A549 (cell line): Measurements from ENCODE around the gene SLC35E4. TPM values are rescaled to one million over a fixed set of nuclear protein-coding genes. Genes with fewer than 3 reads are reported as not detected.
A peak's percentile ranks its signal among the peaks of the same experiment; 100 is the strongest.

ENCODE experiments used
- ATAC-seq, 2 experiments: fragments of 200-7000 bp in 1 of 2; fragments of >200 bp in 1 of 2; cut with Nextera tagmentation in 1 of 2; cut with Tn5 transposase in 1 of 2; 3 replicates each; pipeline versions ENCODE4 v1.8.0 to v1.9.1; 2018 to 2020; ENCODE audit warnings: mild to moderate bottlenecking in 1 of 2, moderate library complexity in 1 of 2
- CTCF ChIA-PET: fragments of 300-600 bp; sonication (Branson Sonifier 250); formaldehyde crosslinking; extraction: SDS; loops from one replicate; lab custom pipeline; 2021; ENCODE audit warnings: antibody characterized with exemption, inconsistent platforms; lab: Yijun Ruan, JAX
- POLR2A ChIA-PET: fragments of 350-600 bp; formaldehyde crosslinking; extraction: SDS; loops from one replicate; lab custom pipeline; 2021; ENCODE audit warnings: antibody characterized with exemption, inconsistent platforms; lab: Yijun Ruan, JAX
- DNase-seq, 2 experiments: peaks; one replicate each; pipeline versions ENCODE4 v3.0.0 to v3.0.0-alpha.2; 2011 to 2016; ENCODE audit warnings: low read depth in 1 of 2, low spot score in 1 of 2
- FAIRE-seq: peaks from 2 replicates; lab custom pipeline; 2011; peaks lifted over from hg19 to GRCh38; lab: Jason Lieb, UNC
- H3K27ac ChIP-seq, 2 experiments: fragments of >200 bp; sonication (Bioruptor Twin); formaldehyde crosslinking; 3 replicates each; pipeline ENCODE4 v1.5.1; 2016 to 2017
- H3K4me1 ChIP-seq: fragments of >200 bp; sonication (Bioruptor Twin); formaldehyde crosslinking; 3 replicates; pipeline ENCODE4 v1.6.1; 2016
- H3K4me2 ChIP-seq: fragments of >200 bp; sonication (Bioruptor Twin); formaldehyde crosslinking; 3 replicates; pipeline ENCODE4 v1.6.1; 2016
- H3K4me3 ChIP-seq: fragments of >200 bp; sonication (Bioruptor Twin); formaldehyde crosslinking; 3 replicates; pipeline ENCODE4 v1.5.1; 2016
- H3K9me3 ChIP-seq: fragments of >200 bp; sonication (Bioruptor Twin); formaldehyde crosslinking; 3 replicates; pipeline ENCODE4 v1.6.1; 2016
- BHLHE40 ChIP-seq: IDR thresholded peaks from 2 replicates; pipeline ENCODE4 v1.6.1; 2012; ENCODE audit warnings: low read depth, low read length, inconsistent platforms
- CBX8 ChIP-seq: fragments of 200-600 bp; sonication (generic); IDR thresholded peaks from 2 replicates; pipeline ENCODE4 v1.6.1; 2016
- CHD2 ChIP-seq: fragments of 150-350 bp; IDR thresholded peaks from 2 replicates; pipeline ENCODE4 v1.6.1; 2014; ENCODE audit warnings: low read length; ENCODE audit not compliant: partially characterized antibody
- CHD4 ChIP-seq: fragments of 200-600 bp; sonication (generic); IDR thresholded peaks from 2 replicates; pipeline ENCODE4 v1.6.1; 2016; ENCODE audit warnings: antibody characterized with exemption, mild to moderate bottlenecking, borderline replicate concordance
- E2F6 ChIP-seq: IDR thresholded peaks from 2 replicates; pipeline ENCODE4 v1.6.1; 2012; ENCODE audit warnings: low read depth, borderline replicate concordance
- EHF ChIP-seq: fragments of 250-450 bp; sonication (Bioruptor Pico); IDR thresholded peaks from 2 replicates; pipeline ENCODE4 v1.5.0; 2020; ENCODE audit warnings: mild to moderate bottlenecking
- EHMT2 ChIP-seq: fragments of 200-600 bp; sonication (generic); IDR thresholded peaks from 2 replicates; pipeline ENCODE4 v1.6.1; 2016; ENCODE audit warnings: antibody characterized with exemption, low read depth, mild to moderate bottlenecking, moderate library complexity
- EP300 ChIP-seq, 2 experiments: fragments of >200 bp; sonication (Bioruptor Twin); formaldehyde crosslinking; IDR thresholded peaks; 2 replicates in 1 of 2; 3 replicates in 1 of 2; pipeline ENCODE4 v1.6.1; 2016 to 2017
- HDAC2 ChIP-seq: fragments of 200-600 bp; sonication (generic); IDR thresholded peaks from 2 replicates; pipeline ENCODE4 v1.6.1; 2016
- HMGXB4 ChIP-seq: fragments of 250-450 bp; sonication (Bioruptor Pico); IDR thresholded peaks from 2 replicates; pipeline ENCODE4 v1.5.0; 2021; ENCODE audit warnings: mild to moderate bottlenecking, moderate library complexity, borderline replicate concordance
- HOXA7 ChIP-seq: fragments of 250-450 bp; sonication (Bioruptor Pico); IDR thresholded peaks from 2 replicates; pipeline ENCODE4 v1.5.0; 2020; ENCODE audit warnings: mild to moderate bottlenecking, moderate library complexity
- HOXB13 ChIP-seq: fragments of 250-450 bp; sonication (Bioruptor Pico); IDR thresholded peaks from 2 replicates; pipeline ENCODE4 v1.5.0; 2020; ENCODE audit warnings: low read depth, mild to moderate bottlenecking, moderate library complexity
- JUN ChIP-seq, 2 experiments: fragments of >200 bp; sonication (Bioruptor Twin); formaldehyde crosslinking; IDR thresholded peaks; 2 replicates in 1 of 2; 3 replicates in 1 of 2; pipeline ENCODE4 v1.6.1; 2016 to 2017
- KDM5A ChIP-seq: fragments of 200-600 bp; sonication (generic); IDR thresholded peaks from 2 replicates; pipeline ENCODE4 v1.6.1; 2016; ENCODE audit warnings: antibody characterized with exemption, mild to moderate bottlenecking
- MAFK ChIP-seq: fragments of 450-650 bp; IDR thresholded peaks from 2 replicates; pipeline ENCODE4 v1.6.1; 2014; ENCODE audit not compliant: partially characterized antibody
- MAZ ChIP-seq: fragments of 150-350 bp; IDR thresholded peaks from 2 replicates; pipeline ENCODE4 v1.6.1; 2014; ENCODE audit warnings: antibody characterized with exemption, low read depth, low read length, borderline replicate concordance
- MYC ChIP-seq: IDR thresholded peaks from 2 replicates; pipeline ENCODE4 v1.6.1; 2012; ENCODE audit warnings: mild to moderate bottlenecking, inconsistent platforms, low read length, improper control_type of control experiment, borderline replicate concordance
- NPAS2 ChIP-seq: fragments of 250-450 bp; sonication (Bioruptor Pico); IDR thresholded peaks from 2 replicates; pipeline ENCODE4 v1.8.0; 2022; ENCODE audit warnings: mild to moderate bottlenecking, moderate library complexity, borderline replicate concordance
- RAD21 ChIP-seq, 2 experiments: fragments of >200 bp in 1 of 2; sonication (Bioruptor Twin) in 1 of 2; formaldehyde crosslinking in 1 of 2; IDR thresholded peaks in 1 of 2; conservative IDR thresholded peaks in 1 of 2; 2 replicates in 1 of 2; 3 replicates in 1 of 2; pipeline ENCODE4 v1.6.1; 2012 to 2018; ENCODE audit warnings: inconsistent platforms in 1 of 2
- RARB ChIP-seq: fragments of 250-450 bp; sonication (Bioruptor Pico); IDR thresholded peaks from 2 replicates; pipeline ENCODE4 v1.8.0; 2021; ENCODE audit warnings: mild to moderate bottlenecking, moderate library complexity
- RNF2 ChIP-seq: fragments of 200-600 bp; sonication (generic); IDR thresholded peaks from 2 replicates; pipeline ENCODE4 v1.6.1; 2016; ENCODE audit warnings: low read depth, mild to moderate bottlenecking, antibody characterized with exemption, moderate library complexity, borderline replicate concordance
- SMC3 ChIP-seq: fragments of >200 bp; sonication (Bioruptor Twin); formaldehyde crosslinking; IDR thresholded peaks from 3 replicates; pipeline ENCODE4 v1.6.1; 2018; ENCODE audit warnings: inconsistent platforms
- ZFP36 ChIP-seq: fragments of 450-650 bp; IDR thresholded peaks from 2 replicates; pipeline ENCODE4 v1.6.1; 2014; ENCODE audit warnings: borderline replicate concordance; ENCODE audit not compliant: partially characterized antibody
- ZSCAN20 ChIP-seq: fragments of 250-450 bp; sonication (Bioruptor Pico); IDR thresholded peaks from 2 replicates; pipeline ENCODE4 v1.8.0; 2022; ENCODE audit warnings: mild to moderate bottlenecking, moderate library complexity
- WGBS: methylation state at CpG from one replicate; pipeline ENCODE4 v1.1.6; 2017; ENCODE audit errors: missing lambda C conversion rate; 5-methylcytosine and 5-hydroxymethylcytosine counted together
- polyA plus RNA-seq, 4 experiments: library from polyadenylated mRNA; depleted of rRNA in 3 of 4; stranded (reverse); fragments of >200 nt; fragmentation: RNase III in 1 of 4; extraction: RNeasy Plus Mini Kit Qiagen cat#74134 plus additional on column Dnase treatment in 1 of 4; gene quantifications; 2 replicates in 3 of 4; 3 replicates in 1 of 4; pipeline ENCODE4 v1.2.3, GENCODE V29; 2011 to 2017
- TF ChIP-seq, protein P1 (sequence below): IDR thresholded peaks from 2 replicates; pipeline ENCODE4 v1.6.1; 2012
- TF ChIP-seq, protein P2 (sequence below): fragments of >200 bp; sonication (Bioruptor Twin); formaldehyde crosslinking; IDR thresholded peaks from 2 replicates; pipeline ENCODE4 v1.6.1; 2016
- TF ChIP-seq, protein P3 (sequence below): fragments of >200 bp; sonication (Bioruptor Twin); formaldehyde crosslinking; IDR thresholded peaks from 3 replicates; pipeline ENCODE4 v1.5.1; 2016
- TF ChIP-seq, protein P4 (sequence below): fragments of >200 bp; sonication (Bioruptor Twin); formaldehyde crosslinking; IDR thresholded peaks from 3 replicates; pipeline ENCODE4 v1.6.1; 2016
- TF ChIP-seq, protein P5 (sequence below): fragments of 150-350 bp; IDR thresholded peaks from 2 replicates; pipeline ENCODE4 v1.6.1; 2014; ENCODE audit warnings: low read depth, mild to moderate bottlenecking, low read length
- TF ChIP-seq, protein P6 (sequence below): fragments of 450-650 bp; IDR thresholded peaks from 2 replicates; pipeline ENCODE4 v1.6.1; 2014; ENCODE audit warnings: antibody characterized with exemption

The SLC35E4 gene
- polyA plus RNA-seq, 2 of the 4 experiments (the other 2 are of a cell fraction) = 2.0 to 3.3 TPM

DNA sequence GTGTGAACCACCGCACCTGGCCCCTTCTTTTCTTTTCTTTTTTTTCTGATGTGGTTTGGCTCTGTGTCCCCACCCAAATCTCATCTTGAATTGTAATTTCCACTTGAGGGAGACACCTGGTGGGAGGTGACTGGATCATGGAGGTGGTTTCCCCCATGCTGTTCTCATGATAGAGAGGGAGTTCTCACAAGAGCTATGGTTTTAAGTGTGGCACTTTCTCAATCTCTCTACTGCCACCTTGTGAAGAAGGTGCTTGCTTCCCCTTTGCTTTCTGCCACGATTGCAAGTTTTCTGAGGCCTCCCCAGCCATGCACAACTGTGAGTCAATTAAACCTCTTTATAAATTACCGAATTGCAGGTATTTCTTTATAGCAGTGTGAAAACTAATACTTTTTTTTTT lies 33.5 kb upstream of the SLC35E4 start:
- peak in 1 of 2 experiments; percentile 31; a peak in 2 of 6 replicates for ATAC-seq
- ChIA-PET CTCF (interaction anchor here (0.5 to 1.7 kb wide), 8 partner anchors 9 to 179 kb away, joined by 3 to 8 read pairs (median 4); no protein-coding TSS in a partner anchor), POLR2A (no interaction called here)
- TF ChIP-seq HMGXB4 = no peak
- no peak for TF ChIP-seq HDAC2
- no peak for TF ChIP-seq E2F6
- TF ChIP-seq, protein P1, sequence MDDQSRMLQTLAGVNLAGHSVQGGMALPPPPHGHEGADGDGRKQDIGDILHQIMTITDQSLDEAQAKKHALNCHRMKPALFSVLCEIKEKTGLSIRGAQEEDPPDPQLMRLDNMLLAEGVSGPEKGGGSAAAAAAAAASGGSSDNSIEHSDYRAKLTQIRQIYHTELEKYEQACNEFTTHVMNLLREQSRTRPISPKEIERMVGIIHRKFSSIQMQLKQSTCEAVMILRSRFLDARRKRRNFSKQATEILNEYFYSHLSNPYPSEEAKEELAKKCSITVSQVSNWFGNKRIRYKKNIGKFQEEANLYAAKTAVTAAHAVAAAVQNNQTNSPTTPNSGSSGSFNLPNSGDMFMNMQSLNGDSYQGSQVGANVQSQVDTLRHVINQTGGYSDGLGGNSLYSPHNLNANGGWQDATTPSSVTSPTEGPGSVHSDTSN = no peak
- no peak for TF ChIP-seq EHMT2
- TF ChIP-seq EP300 (IDR thresholded peaks at IDR 0.05) = no peak
- no peak for TF ChIP-seq EHF (CRISPR knock-in tag)
- TF ChIP-seq SMC3 = peak; percentile 36; the same call in 1 of the 3 replicates
- peak; percentile 38 for TF ChIP-seq MAFK
- TF ChIP-seq, protein P2, sequence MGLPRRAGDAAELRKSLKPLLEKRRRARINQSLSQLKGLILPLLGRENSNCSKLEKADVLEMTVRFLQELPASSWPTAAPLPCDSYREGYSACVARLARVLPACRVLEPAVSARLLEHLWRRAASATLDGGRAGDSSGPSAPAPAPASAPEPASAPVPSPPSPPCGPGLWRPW = no peak
- no peak for TF ChIP-seq JUN (IDR thresholded peaks at IDR 0.05)
- no peak for TF ChIP-seq BHLHE40
- TF ChIP-seq ZFP36 = no peak
- no peak for TF ChIP-seq MYC
- TF ChIP-seq NPAS2 = no peak
- no peak for TF ChIP-seq RARB (CRISPR knock-in tag)
- peak; percentile 34 to 45; a peak in 2 of 5 replicates for TF ChIP-seq RAD21 (conservative IDR thresholded peaks at IDR 0.05 in 1 of 2, IDR thresholded peaks at IDR 0.05 in 1 of 2)
- TF ChIP-seq MAZ = no peak
- TF ChIP-seq ZSCAN20 (CRISPR knock-in tag) = no peak
- TF ChIP-seq CBX8 = no peak
- no peak for TF ChIP-seq RNF2
- TF ChIP-seq, protein P3, sequence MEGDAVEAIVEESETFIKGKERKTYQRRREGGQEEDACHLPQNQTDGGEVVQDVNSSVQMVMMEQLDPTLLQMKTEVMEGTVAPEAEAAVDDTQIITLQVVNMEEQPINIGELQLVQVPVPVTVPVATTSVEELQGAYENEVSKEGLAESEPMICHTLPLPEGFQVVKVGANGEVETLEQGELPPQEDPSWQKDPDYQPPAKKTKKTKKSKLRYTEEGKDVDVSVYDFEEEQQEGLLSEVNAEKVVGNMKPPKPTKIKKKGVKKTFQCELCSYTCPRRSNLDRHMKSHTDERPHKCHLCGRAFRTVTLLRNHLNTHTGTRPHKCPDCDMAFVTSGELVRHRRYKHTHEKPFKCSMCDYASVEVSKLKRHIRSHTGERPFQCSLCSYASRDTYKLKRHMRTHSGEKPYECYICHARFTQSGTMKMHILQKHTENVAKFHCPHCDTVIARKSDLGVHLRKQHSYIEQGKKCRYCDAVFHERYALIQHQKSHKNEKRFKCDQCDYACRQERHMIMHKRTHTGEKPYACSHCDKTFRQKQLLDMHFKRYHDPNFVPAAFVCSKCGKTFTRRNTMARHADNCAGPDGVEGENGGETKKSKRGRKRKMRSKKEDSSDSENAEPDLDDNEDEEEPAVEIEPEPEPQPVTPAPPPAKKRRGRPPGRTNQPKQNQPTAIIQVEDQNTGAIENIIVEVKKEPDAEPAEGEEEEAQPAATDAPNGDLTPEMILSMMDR = peak; percentile 41
- TF ChIP-seq CHD4 = no peak
- TF ChIP-seq HOXA7 (CRISPR knock-in tag) = no peak
- no peak for TF ChIP-seq KDM5A
- TF ChIP-seq, protein P4, sequence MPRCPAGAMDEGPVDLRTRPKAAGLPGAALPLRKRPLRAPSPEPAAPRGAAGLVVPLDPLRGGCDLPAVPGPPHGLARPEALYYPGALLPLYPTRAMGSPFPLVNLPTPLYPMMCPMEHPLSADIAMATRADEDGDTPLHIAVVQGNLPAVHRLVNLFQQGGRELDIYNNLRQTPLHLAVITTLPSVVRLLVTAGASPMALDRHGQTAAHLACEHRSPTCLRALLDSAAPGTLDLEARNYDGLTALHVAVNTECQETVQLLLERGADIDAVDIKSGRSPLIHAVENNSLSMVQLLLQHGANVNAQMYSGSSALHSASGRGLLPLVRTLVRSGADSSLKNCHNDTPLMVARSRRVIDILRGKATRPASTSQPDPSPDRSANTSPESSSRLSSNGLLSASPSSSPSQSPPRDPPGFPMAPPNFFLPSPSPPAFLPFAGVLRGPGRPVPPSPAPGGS = no peak
- TF ChIP-seq HOXB13 = no peak
- TF ChIP-seq, protein P5, sequence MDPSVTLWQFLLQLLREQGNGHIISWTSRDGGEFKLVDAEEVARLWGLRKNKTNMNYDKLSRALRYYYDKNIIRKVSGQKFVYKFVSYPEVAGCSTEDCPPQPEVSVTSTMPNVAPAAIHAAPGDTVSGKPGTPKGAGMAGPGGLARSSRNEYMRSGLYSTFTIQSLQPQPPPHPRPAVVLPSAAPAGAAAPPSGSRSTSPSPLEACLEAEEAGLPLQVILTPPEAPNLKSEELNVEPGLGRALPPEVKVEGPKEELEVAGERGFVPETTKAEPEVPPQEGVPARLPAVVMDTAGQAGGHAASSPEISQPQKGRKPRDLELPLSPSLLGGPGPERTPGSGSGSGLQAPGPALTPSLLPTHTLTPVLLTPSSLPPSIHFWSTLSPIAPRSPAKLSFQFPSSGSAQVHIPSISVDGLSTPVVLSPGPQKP = no peak
- TF ChIP-seq CHD2 = no peak
- TF ChIP-seq, protein P6, sequence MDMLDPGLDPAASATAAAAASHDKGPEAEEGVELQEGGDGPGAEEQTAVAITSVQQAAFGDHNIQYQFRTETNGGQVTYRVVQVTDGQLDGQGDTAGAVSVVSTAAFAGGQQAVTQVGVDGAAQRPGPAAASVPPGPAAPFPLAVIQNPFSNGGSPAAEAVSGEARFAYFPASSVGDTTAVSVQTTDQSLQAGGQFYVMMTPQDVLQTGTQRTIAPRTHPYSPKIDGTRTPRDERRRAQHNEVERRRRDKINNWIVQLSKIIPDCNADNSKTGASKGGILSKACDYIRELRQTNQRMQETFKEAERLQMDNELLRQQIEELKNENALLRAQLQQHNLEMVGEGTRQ = no peak
- Histone ChIP-seq H3K9me3 (no peaks in the 10 kb centered on the region), H3K4me1 (peaks cover 8% of the 10 kb centered on the region), H3K4me3 (no peak overlapping the region), H3K27ac (no peak overlapping the region), H3K4me2 (no peak overlapping the region)
- FAIRE-seq = no peak
- WGBS = 39% methylated on average over 3 of the region's 3 CpGs
- DNase-seq = peak in 1 of 2 experiments; percentile 62
